ENCODE results near the gene APC2.

Gene APC2

GRCh38 chr19:1483131-1483978, 33.4 kb downstream of the APC2 start:
- peaks cover 9% of the 10 kb centered on the region for H3K4me1 Mint-ChIP-seq (ENCODE audit: low read depth)
- no peak overlapping the region for H3K27ac Mint-ChIP-seq
- no peaks in the 10 kb centered on the region for H3K36me3 Mint-ChIP-seq (ENCODE audit: low read depth)
- H3K27me3 Mint-ChIP-seq = no peaks in the 10 kb centered on the region
- H3K9me3 Mint-ChIP-seq = no peaks in the 10 kb centered on the region
- H3K4me3 Mint-ChIP-seq = no peak overlapping the region

- H3K36me3 Mint-ChIP-seq (ENCODE audit: low read depth) = no peaks in the 10 kb centered on the region
- H3K4me1 Mint-ChIP-seq (ENCODE audit: low read depth) = peaks cover 7% of the 10 kb centered on the region
- no peaks in the 10 kb centered on the region for H3K9me3 Mint-ChIP-seq
- no peak overlapping the region for H3K4me3 Mint-ChIP-seq
- H3K27ac Mint-ChIP-seq = no peak overlapping the region
- no peaks in the 10 kb centered on the region for H3K27me3 Mint-ChIP-seq
Observed at GRCh38 chr19:1483979-1484428, 34.1 kb downstream of the APC2 start.

GRCh38 chr19:1486720-1487575, 37.0 kb downstream of the APC2 start:
- no peak overlapping the region for H3K27ac Mint-ChIP-seq
- no peaks in the 10 kb centered on the region for H3K36me3 Mint-ChIP-seq (ENCODE audit: low read depth)

GRCh38 chr19:1487576-1488281, 37.8 kb downstream of the APC2 start:
- H3K9me3 Mint-ChIP-seq = no peaks in the 10 kb centered on the region
- H3K27me3 Mint-ChIP-seq = peaks cover 4% of the 10 kb centered on the region
- H3K4me3 Mint-ChIP-seq = no peak overlapping the region
- H3K27ac Mint-ChIP-seq = no peak overlapping the region
- no peaks in the 10 kb centered on the region for H3K36me3 Mint-ChIP-seq (ENCODE audit: low read depth)
- peaks cover 15% of the 10 kb centered on the region for H3K4me1 Mint-ChIP-seq (ENCODE audit: low read depth)

More at GRCh38 chr19:1486720-1487575, 37.0 kb downstream of the APC2 start:
- Mint-ChIP-seq H3K9me3 (no peaks in the 10 kb centered on the region), H3K27me3 (peaks cover 4% of the 10 kb centered on the region), H3K4me1 (ENCODE audit: low read depth) (peaks cover 13% of the 10 kb centered on the region), H3K4me3 (no peak overlapping the region)

- H3K4me1 Mint-ChIP-seq (ENCODE audit: low read depth) = peaks cover 15% of the 10 kb centered on the region
- H3K27ac Mint-ChIP-seq = no peak overlapping the region
- H3K36me3 Mint-ChIP-seq (ENCODE audit: low read depth) = no peaks in the 10 kb centered on the region
- no peak overlapping the region for H3K4me3 Mint-ChIP-seq
- no peaks in the 10 kb centered on the region for H3K9me3 Mint-ChIP-seq
- H3K27me3 Mint-ChIP-seq = peaks cover 4% of the 10 kb centered on the region
Observed at GRCh38 chr19:1488282-1488601, 38.3 kb downstream of the APC2 start.

- Mint-ChIP-seq H3K4me3 (peak overlapping the region; percentile 59), H3K27me3 (peaks cover 4% of the 10 kb centered on the region), H3K4me1 (ENCODE audit: low read depth) (peaks cover 15% of the 10 kb centered on the region), H3K9me3 (no peaks in the 10 kb centered on the region), H3K36me3 (ENCODE audit: low read depth) (no peaks in the 10 kb centered on the region), H3K27ac (no peak overlapping the region)
Observed at GRCh38 chr19:1489463-1490310, 39.8 kb downstream of the APC2 start.

GRCh38 chr19:1490311-1491113, 40.6 kb downstream of the APC2 start, which contains the start of gene PCSK4:
PCSK4 (minus strand) TSS chr19:1490350; CDS start chr19:1490346, 4 bp downstream.
- Mint-ChIP-seq H3K4me3 (peak within 1 kb of the TSS; percentile 81), H3K27ac (peak within 1 kb of the TSS; percentile 83), H3K9me3 (no peaks in the 10 kb centered on the region), H3K27me3 (peaks cover 4% of the 10 kb centered on the region), H3K36me3 (ENCODE audit: low read depth) (no peaks in the 10 kb centered on the region), H3K4me1 (ENCODE audit: low read depth) (peaks cover 15% of the 10 kb centered on the region)

- Mint-ChIP-seq H3K36me3 (ENCODE audit: low read depth) (no peaks in the 10 kb centered on the region), H3K4me1 (ENCODE audit: low read depth) (peaks cover 15% of the 10 kb centered on the region), H3K4me3 (peak within 1 kb of the TSS; percentile 81), H3K27ac (peak within 1 kb of the TSS; percentile 83), H3K9me3 (no peaks in the 10 kb centered on the region), H3K27me3 (peaks cover 4% of the 10 kb centered on the region)
Observed at GRCh38 chr19:1491114-1491848, 41.4 kb downstream of the APC2 start, which contains the start of gene REEP6. REEP6 (plus strand) TSS chr19:1491181; CDS start chr19:1491270, 89 bp downstream.

GRCh38 chr19:1491849-1492170, 41.9 kb downstream of the APC2 start:
- Mint-ChIP-seq H3K27me3 (peaks cover 4% of the 10 kb centered on the region), H3K27ac (no peak overlapping the region), H3K36me3 (ENCODE audit: low read depth) (no peaks in the 10 kb centered on the region), H3K4me3 (peak overlapping the region; percentile 72), H3K4me1 (ENCODE audit: low read depth) (peaks cover 15% of the 10 kb centered on the region), H3K9me3 (no peaks in the 10 kb centered on the region)

- Mint-ChIP-seq H3K4me1 (ENCODE audit: low read depth) (peaks cover 15% of the 10 kb centered on the region), H3K4me3 (peak overlapping the region; percentile 72), H3K36me3 (ENCODE audit: low read depth) (no peaks in the 10 kb centered on the region), H3K27me3 (peaks cover 4% of the 10 kb centered on the region), H3K9me3 (no peaks in the 10 kb centered on the region), H3K27ac (no peak overlapping the region)
Observed at GRCh38 chr19:1492474-1493006, 42.6 kb downstream of the APC2 start.

- H3K4me1 Mint-ChIP-seq (ENCODE audit: low read depth) = peaks cover 13% of the 10 kb centered on the region
- H3K27me3 Mint-ChIP-seq = peaks cover 4% of the 10 kb centered on the region
- H3K9me3 Mint-ChIP-seq = no peaks in the 10 kb centered on the region
- no peak overlapping the region for H3K4me3 Mint-ChIP-seq
- H3K27ac Mint-ChIP-seq = no peak overlapping the region
- no peaks in the 10 kb centered on the region for H3K36me3 Mint-ChIP-seq (ENCODE audit: low read depth)
Observed at GRCh38 chr19:1494115-1494815, 44.3 kb downstream of the APC2 start.

GRCh38 chr19:1495051-1495798, 45.3 kb downstream of the APC2 start:
- Mint-ChIP-seq H3K27ac (no peak overlapping the region), H3K27me3 (peaks cover 4% of the 10 kb centered on the region), H3K9me3 (no peaks in the 10 kb centered on the region), H3K4me1 (ENCODE audit: low read depth) (peaks cover 9% of the 10 kb centered on the region), H3K4me3 (no peak overlapping the region), H3K36me3 (ENCODE audit: low read depth) (no peaks in the 10 kb centered on the region)

Measured in stimulated activated naive CD8-positive, alpha-beta T cell treated with anti-CD3 and anti-CD28 coated beads, Interleukin-15, Interleukin-2, amounts not matched to agents 100 ng/mL and 50 ng/mL, for 24 hours (primary cell).